A549 treated with RU486 at 1 μM for 4 hours (cell line): ENCODE data around the gene GABPA. TPM values are rescaled to one million over a fixed set of nuclear protein-coding genes. Genes with fewer than 3 reads are reported as not detected.

Experiments used
- total RNA-seq: library from RNA; stranded (reverse); fragments of 200-300 nt; extraction: Qiagen RNA extraction; gene quantifications from 5 replicates; pipeline ENCODE4 v1.2.3, GENCODE V29; 2022; ENCODE audit warnings: low read depth

The GABPA gene
- total RNA-seq: 4.5 to 8.2 TPM (median 7.2 TPM) in 5 replicates

GRCh38 chr21:25734904-25735645 lies at the start of gene GABPA, which contains the start of gene ATP5PF:
Gene GABPA, plus strand, starts transcription at chr21:25734972. Its CDS starts 6,627 bp downstream, at chr21:25741599.
Gene ATP5PF, minus strand, starts transcription at chr21:25734904. Its CDS starts 5,110 bp downstream, at chr21:25729794.

Other genes starting within 250 kb of the GABPA start
- 32.3 to 39.4 TPM (median 34.4 TPM) in 5 replicates for gene MRPL39, start 127.5 kb upstream of the GABPA start, total RNA-seq
- not detected in 5 replicates for gene JAM2, start 95.7 kb upstream of the GABPA start, total RNA-seq
- 210 to 244 TPM (median 229 TPM) in 5 replicates for gene ATP5PF, start 68 bp upstream of the GABPA start, total RNA-seq